Liver (tissue), 10 donors: ENCODE measurements around the gene B3GALNT2. TPM values are rescaled to one million over a fixed set of nuclear protein-coding genes. Genes with fewer than 3 reads are reported as not detected.

Experiments used
- DNase-seq: peaks from one replicate; pipeline ENCODE4 v3.0.0-alpha.2; 2017; ENCODE audit warnings: low spot score
- H3K27ac ChIP-seq, 2 donors: one replicate each; pipeline ENCODE4 v1.7.0; 2013; ENCODE audit warnings: inconsistent platforms in 2 of 2, low read length in 2 of 2, control low read depth in 1 of 2, low read depth in 1 of 2, mild to moderate bottlenecking in 1 of 2
- H3K27me3 ChIP-seq, 4 donors: one replicate each; pipeline versions ENCODE4 v1.6.1 to v1.7.0; 2013; ENCODE audit warnings: low read length in 3 of 4, inconsistent platforms in 1 of 4, mild to moderate bottlenecking in 1 of 4, moderate library complexity in 1 of 4; ENCODE audit not compliant: control insufficient read depth in 4 of 4, insufficient read depth in 4 of 4
- H3K36me3 ChIP-seq, 4 donors: one replicate each; pipeline versions ENCODE4 v1.6.1 to v1.7.0; 2013; ENCODE audit warnings: low read length in 3 of 4, mild to moderate bottlenecking in 3 of 4, low read depth in 1 of 4, moderate library complexity in 1 of 4; ENCODE audit not compliant: control insufficient read depth in 4 of 4, insufficient read depth in 3 of 4
- H3K4me1 ChIP-seq, 4 donors: one replicate each; pipeline versions ENCODE4 v1.6.1 to v1.7.0; 2013; ENCODE audit warnings: low read length in 3 of 4, mild to moderate bottlenecking in 3 of 4, moderate library complexity in 1 of 4; ENCODE audit not compliant: control insufficient read depth in 4 of 4, insufficient read depth in 4 of 4
- H3K4me3 ChIP-seq, 3 donors: one replicate each; pipeline versions ENCODE4 v1.6.1 to v1.7.0; 2013; ENCODE audit warnings: low read length in 3 of 3, control low read depth in 1 of 3, low read depth in 1 of 3, mild to moderate bottlenecking in 1 of 3
- H3K9ac ChIP-seq, 2 donors: one replicate each; pipeline ENCODE4 v1.7.0; 2013; ENCODE audit warnings: low read length in 2 of 2, mild to moderate bottlenecking in 2 of 2, moderate library complexity in 2 of 2, control low read depth in 1 of 2, low read depth in 1 of 2
- H3K9me3 ChIP-seq, 4 donors: one replicate each; pipeline versions ENCODE4 v1.6.1 to v1.7.0; 2013; ENCODE audit warnings: low read length in 3 of 4; ENCODE audit not compliant: control insufficient read depth in 4 of 4
- ATF3 ChIP-seq: IDR thresholded peaks from 2 replicates; pipeline ENCODE4 v1.6.1; 2016; ENCODE audit warnings: antibody characterized with exemption
- CTCF ChIP-seq: fragments of 150-350 bp; IDR thresholded peaks from 2 replicates; pipeline ENCODE4 v1.5.1; 2017; ENCODE audit warnings: improper control_type of control experiment, low read depth, low read length; ENCODE audit not compliant: missing input control
- FOXA1 ChIP-seq: IDR thresholded peaks from 2 replicates; pipeline ENCODE4 v1.6.1; 2016; ENCODE audit warnings: antibody characterized with exemption
- GABPA ChIP-seq, 2 donors: IDR thresholded peaks in 1 of 2; conservative IDR thresholded peaks in 1 of 2; 2 replicates each; pipeline ENCODE4 v1.6.1; 2016; ENCODE audit warnings: antibody characterized with exemption in 2 of 2, mild to moderate bottlenecking in 1 of 2, moderate library complexity in 1 of 2
- HNF4A ChIP-seq, 2 donors: conservative IDR thresholded peaks; 2 replicates each; pipeline ENCODE4 v1.6.1; 2016; ENCODE audit warnings: antibody characterized with exemption in 2 of 2, mild to moderate bottlenecking in 2 of 2
- MAX ChIP-seq: IDR thresholded peaks from 2 replicates; pipeline ENCODE4 v1.6.1; 2016; ENCODE audit warnings: antibody characterized with exemption
- RXRA ChIP-seq, 2 donors: IDR thresholded peaks; 2 replicates each; pipeline ENCODE4 v1.6.1; 2017 to 2018; ENCODE audit warnings: antibody characterized with exemption in 2 of 2, mild to moderate bottlenecking in 1 of 2
- YY1 ChIP-seq: IDR thresholded peaks from 2 replicates; pipeline ENCODE4 v1.6.1; 2016; ENCODE audit warnings: antibody characterized with exemption, mild to moderate bottlenecking
- WGBS: extraction: QIAGEN DNeasy Blood & Tissue Kit; methylation state at CpG from one replicate; pipeline ENCODE4 v1.1.7; 2013; 5-methylcytosine and 5-hydroxymethylcytosine counted together
- polyA plus RNA-seq, 2 donors: library from polyadenylated mRNA; stranded (reverse) in 1 of 2; unstranded in 1 of 2; fragments of 200-250 nt in 1 of 2; fragments of >200 nt in 1 of 2; fragmentation: Nextera tagmentation in 1 of 2; extraction: Ambion mirVana in 1 of 2; gene quantifications; one replicate each; pipeline versions ENCODE4 v1.2.1 to v1.2.3, GENCODE V29; 2013 to 2015
- small RNA-seq: library from RNA; depleted of rRNA; stranded (forward); fragments of <200 nt; gene quantifications from one replicate; pipeline ENCODE3, GENCODE V24; 2014
- total RNA-seq, 2 donors: library from RNA; depleted of rRNA; stranded (reverse); fragments of >200 nt; gene quantifications; one replicate each; pipeline ENCODE4 v1.2.3, GENCODE V29; 2014
- donor health status: healthy.
- donor health status: healthy.
- donor health status: healthy.
- donor health status: healthy.
- donor health status: healthy.

The B3GALNT2 gene
- total and polyA plus RNA-seq, 4 donors, result 2.3 to 20.7 (median 7.1) TPM

- TF ChIP-seq RXRA (IDR thresholded peaks at IDR 0.05) (peak in 1 of 2 donors; percentile 28), MAX (no peak), HNF4A (conservative IDR thresholded peaks at IDR 0.05) (peak; percentile 20 to 48)
- H3K4me1 ChIP-seq, result peaks cover 0 to 14% (median 4%) of the 10 kb centered on the region in 4 donors
- peaks cover 0 to 2% (median 0%) of the 10 kb centered on the region in 4 donors for H3K36me3 ChIP-seq
- H3K4me3 ChIP-seq, result no peak overlapping the region
- no peak overlapping the region for H3K9ac ChIP-seq
- 89% methylated on average over 7 of the region's 7 CpGs for WGBS
- no peaks in the 10 kb centered on the region for H3K9me3 ChIP-seq
- H3K27me3 ChIP-seq, result no peaks in the 10 kb centered on the region
- H3K27ac ChIP-seq, result peak overlapping the region; percentile 20 to 60
- DNase-seq, result no peak
Measured at GRCh38 chr1:235402457-235403200, 101.6 kb downstream of the B3GALNT2 start.

GRCh38 chr1:235401251-235401650 lies 103.0 kb downstream of the B3GALNT2 start:
- WGBS, result 94% methylated on average over 4 of the region's 4 CpGs
- H3K4me1 ChIP-seq, result peaks cover 0 to 13% (median 2%) of the 10 kb centered on the region in 4 donors
- DNase-seq, result no peak
- H3K36me3 ChIP-seq, result peaks cover 0 to 2% (median 0%) of the 10 kb centered on the region in 4 donors
- no peaks in the 10 kb centered on the region for H3K9me3 ChIP-seq
- H3K27me3 ChIP-seq, result no peaks in the 10 kb centered on the region
- no peak overlapping the region for H3K9ac ChIP-seq
- no peak for TF ChIP-seq ATF3
- no peak for TF ChIP-seq FOXA1
- TF ChIP-seq GABPA (IDR thresholded peaks at IDR 0.05 in 1 of 2, conservative IDR thresholded peaks at IDR 0.05 in 1 of 2), result no peak
- no peak for TF ChIP-seq YY1
- no peak for TF ChIP-seq MAX
- no peak for TF ChIP-seq CTCF
- no peak for TF ChIP-seq HNF4A (conservative IDR thresholded peaks at IDR 0.05)
- no peak overlapping the region for H3K4me3 ChIP-seq
- no peak overlapping the region for H3K27ac ChIP-seq

Small RNAs within 50 kb of the gene (small RNA-seq; reads per million reads assigned to genes)
- gene MTCO3P46, result not detected
- gene MTND4LP21, result not detected
- not detected for gene RPS21P1

Other genes with a start within 250 kb of the B3GALNT2 start
- gene ARID4B, start 176.3 kb downstream of the B3GALNT2 start, total RNA-seq, result 10 to 100 TPM; 21.6 to 27.3 TPM
- gene ARID4B, start 176.3 kb downstream of the B3GALNT2 start, polyA plus RNA-seq, result 10 to 100 TPM in 1 of 2 donors, 1 to 10 TPM in 1; 4.2 to 21.0 TPM
- gene GGPS1, start 175.9 kb downstream of the B3GALNT2 start, total RNA-seq, result 10 to 100 TPM in 1 of 2 donors, 1 to 10 TPM in 1; 4.8 to 10.1 TPM
- gene GGPS1, start 175.9 kb downstream of the B3GALNT2 start, polyA plus RNA-seq, result 10 to 100 TPM in 1 of 2 donors, 1 to 10 TPM in 1; 6.5 to 13.2 TPM
- 10 to 100 TPM; 12.3 to 19.7 TPM for gene TBCE, start 137.0 kb downstream of the B3GALNT2 start, total RNA-seq
- 10 to 100 TPM in 1 of 2 donors, 1 to 10 TPM in 1; 9.5 to 15.9 TPM for gene TBCE, start 137.0 kb downstream of the B3GALNT2 start, polyA plus RNA-seq
- gene GNG4, start 145.3 kb upstream of the B3GALNT2 start, total RNA-seq, result under 1 TPM in 1 of 2 donors, not detected in 1; 0.65 TPM
- not detected for gene GNG4, start 145.3 kb upstream of the B3GALNT2 start, polyA plus RNA-seq